Stimulated activated naive CD4-positive, alpha-beta T cell (primary cell): ENCODE results near the gene TUBAL3.
A peak's percentile ranks its signal among the peaks of the same experiment; 100 is the strongest.

ENCODE experiments used
- DNase-seq, 6 experiments: peaks; one replicate each; lab custom pipeline; 2025; lab: John Stamatoyannopoulos, UW

TUBAL3 gene

GRCh38 chr10:5404208-5405041, at the start of gene TUBAL3:
Gene TUBAL3 (minus strand): TSS chr10:5404828. CDS start chr10:5404792, 36 bp downstream.
- DNase-seq, result no peak

GRCh38 chr10:5453749-5454489, 49.3 kb upstream of the TUBAL3 start:
- no peak for DNase-seq

DNA sequence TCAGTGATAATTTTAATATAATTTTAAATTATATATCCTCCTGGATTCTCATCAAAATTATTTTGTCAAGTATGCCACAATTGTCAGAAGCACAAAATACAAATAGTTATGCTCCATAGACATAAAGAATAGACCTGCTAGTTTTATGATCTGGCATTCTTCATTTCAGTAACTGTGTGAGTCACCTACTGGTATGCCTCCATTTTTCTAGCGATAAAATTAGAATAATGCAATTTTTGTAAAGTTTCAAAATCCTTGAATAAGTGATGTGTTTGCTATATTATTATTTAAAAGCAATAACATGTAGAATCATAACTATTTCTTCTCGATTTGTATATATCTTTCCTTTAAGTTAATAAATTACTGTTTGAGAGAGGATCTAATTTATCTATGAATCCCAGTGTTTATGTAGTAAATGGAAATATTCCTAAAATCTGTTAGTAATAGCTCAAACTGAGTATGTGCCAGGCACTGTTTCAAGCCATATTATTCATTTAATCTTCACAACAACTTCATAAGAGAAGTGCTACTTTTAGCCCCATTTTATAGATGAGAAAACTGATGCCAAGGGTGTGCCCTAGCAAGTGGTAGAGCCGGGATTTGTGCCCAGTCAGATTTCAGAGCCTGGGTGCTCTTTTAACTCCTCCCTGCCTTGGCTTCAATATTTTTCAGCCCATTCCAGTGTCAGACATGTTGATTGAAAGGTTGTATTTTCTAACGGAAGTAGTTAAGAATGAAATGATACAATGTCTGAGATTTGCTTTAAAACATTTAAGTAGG, 46.2 kb upstream of the TUBAL3 start:
- DNase-seq, result no peak

DNA sequence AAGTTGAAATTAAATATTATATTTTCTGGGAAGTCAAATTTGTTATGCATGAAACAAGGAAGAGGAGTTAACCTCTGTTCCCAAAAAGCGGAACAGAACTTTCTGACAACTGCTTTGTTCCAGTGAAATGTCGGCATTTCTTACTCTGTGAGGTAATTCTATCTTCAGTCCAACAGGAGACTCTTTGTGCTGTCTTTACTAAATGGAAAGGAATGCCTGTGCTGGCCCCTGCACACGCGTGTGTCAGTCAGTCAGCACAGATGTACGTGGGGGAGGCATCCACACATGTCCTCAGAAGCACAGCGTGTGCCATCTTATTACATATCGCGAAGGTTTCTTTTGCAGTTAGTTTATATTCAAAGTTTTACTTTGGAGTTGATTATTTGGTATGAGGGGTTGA, 45.2 kb upstream of the TUBAL3 start:
- no peak for DNase-seq

DNA sequence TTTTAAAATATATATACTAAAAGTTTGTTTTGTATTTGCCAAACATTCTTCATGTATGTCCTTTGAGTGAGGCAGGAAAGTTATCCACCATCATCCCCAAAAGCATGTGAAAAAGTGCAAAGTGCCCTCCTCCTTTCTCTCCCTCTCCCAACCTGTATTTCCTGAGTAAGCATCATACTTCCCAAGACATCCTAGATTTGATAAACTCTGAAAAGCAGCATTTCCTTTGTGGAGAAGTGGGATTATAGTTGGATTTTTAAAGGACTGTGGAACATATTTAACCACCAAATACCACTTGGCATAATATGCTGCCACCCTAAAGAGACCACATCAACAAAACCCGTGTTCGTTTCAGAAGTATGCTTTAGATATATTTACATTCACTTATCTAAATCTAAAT, 44.6 kb upstream of the TUBAL3 start:
- no peak for DNase-seq

- DNase-seq, result no peak
These were observed 43.8 kb upstream of the TUBAL3 start for GRCh38 chr10:5448333-5449001.

DNA sequence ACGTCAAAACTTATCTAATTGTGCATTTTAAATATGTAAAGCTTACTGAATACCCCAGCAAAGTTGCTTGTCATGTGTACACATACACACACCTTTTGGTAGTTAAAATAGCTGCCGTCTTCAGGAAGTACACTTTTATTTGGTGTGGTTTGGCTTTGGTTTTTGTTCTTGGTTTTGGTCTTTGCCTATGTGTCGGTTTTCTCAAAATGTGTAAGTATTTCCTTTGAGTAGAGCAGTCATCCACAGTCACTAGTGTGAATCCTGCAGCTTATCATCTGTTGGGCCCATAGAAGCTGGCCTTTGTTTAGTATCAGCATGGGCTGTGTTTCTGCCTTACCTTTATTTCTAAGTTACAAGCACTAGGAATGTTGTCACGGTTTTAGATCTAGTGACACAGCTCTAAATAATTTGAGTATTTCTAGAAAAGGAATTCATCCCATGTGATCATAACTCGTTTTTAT, 43.0 kb upstream of the TUBAL3 start:
- peak in 3 of 6 experiments; percentile 69 to 74 (median 73) for DNase-seq

GRCh38 chr10:5447056-5447455, 42.4 kb upstream of the TUBAL3 start:
- DNase-seq, result peak in 2 of 6 experiments; percentile 27 to 28

DNA sequence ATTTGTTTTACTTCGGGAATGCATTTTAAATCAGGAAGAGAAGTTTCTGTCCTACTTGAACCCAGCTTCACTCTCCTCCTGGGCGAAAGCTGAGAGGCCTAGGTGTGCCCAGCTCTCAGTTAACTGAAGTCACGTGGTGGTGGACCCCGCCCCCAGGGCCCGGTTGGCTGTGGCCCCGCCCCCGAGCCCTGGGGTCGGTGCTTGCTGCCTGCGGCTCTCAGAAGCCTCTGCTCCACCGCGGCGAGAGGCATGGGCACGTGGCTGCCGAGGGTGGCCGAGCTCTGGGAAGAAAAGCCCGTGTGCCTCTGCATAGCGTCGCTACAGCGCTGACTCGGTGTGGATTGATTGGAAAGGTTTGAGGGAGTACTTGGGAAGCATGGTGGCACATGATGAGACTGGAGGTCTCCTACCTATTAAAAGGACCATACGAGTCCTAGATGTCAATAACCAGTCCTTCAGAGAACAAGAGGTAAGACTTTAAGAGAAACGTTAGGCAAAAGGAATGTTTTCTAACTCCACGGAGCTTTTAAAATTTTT, 41.8 kb upstream of the TUBAL3 start:
- peak; percentile 68 to 88 (median 82) for DNase-seq

- no peak for DNase-seq
These were observed 40.4 kb upstream of the TUBAL3 start for GRCh38 chr10:5445006-5445405.

DNA sequence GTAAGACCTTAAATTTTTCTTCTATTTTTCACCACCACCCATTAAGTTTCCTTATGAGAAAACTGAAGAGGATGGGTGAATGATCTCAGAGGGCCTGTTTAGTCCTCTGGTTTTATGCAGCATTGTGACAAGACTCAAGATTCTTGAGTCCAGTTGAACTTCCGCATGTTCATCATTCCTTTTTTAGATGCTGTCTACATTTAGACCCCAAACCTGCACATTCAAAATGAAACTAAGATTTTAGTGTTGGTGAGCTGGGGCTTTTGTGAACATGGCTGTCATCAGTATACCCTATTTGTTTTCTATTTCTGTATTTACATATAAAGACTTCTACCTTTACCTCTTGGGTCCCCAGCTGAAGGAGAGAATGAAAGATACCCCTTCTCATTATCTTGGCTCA, 38.8 kb upstream of the TUBAL3 start:
- DNase-seq, result no peak

DNA sequence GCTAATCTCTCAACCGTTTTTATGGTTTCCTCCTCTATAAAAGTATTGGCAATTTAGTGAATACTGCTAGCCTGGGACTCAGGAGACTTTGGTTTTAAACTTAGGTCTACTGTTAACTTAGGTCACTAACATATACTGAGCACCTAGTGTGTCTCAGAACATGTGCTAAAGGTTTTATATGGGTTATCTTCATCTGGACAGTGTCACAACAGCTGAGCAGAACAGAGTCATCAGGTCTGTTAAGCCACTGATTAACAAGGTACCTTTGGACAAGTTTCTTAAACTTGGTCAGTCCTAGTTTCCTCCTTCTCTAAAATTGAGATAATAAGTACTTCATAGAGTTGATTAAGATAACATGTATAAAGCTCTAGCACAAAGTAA, 38.4 kb upstream of the TUBAL3 start:
- no peak for DNase-seq

- peak in 3 of 6 experiments; percentile 17 to 76 (median 62) for DNase-seq
These were observed 37.7 kb upstream of the TUBAL3 start for GRCh38 chr10:5442065-5442989.

DNA sequence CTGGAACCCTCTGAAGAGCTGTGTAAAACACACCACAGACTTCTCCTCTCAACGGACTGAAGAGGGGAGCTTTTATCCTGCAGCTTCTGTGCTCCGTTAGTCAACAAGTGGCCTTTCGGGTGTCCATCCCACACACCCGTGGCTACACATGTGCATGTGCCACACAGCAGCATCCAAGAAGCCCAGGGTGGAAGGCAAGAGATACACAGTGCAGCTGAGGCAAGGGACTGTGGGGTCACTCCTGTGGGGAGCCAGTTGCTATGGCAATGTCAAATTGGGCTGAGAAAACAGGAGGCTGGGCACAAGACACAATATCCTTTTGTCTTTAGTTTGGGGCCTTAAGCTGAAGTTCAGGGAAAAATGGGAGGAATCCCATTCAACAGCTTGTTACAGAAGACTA, 36.5 kb upstream of the TUBAL3 start:
- no peak for DNase-seq

GRCh38 chr10:5440206-5440605, 35.6 kb upstream of the TUBAL3 start:
- no peak for DNase-seq

DNA sequence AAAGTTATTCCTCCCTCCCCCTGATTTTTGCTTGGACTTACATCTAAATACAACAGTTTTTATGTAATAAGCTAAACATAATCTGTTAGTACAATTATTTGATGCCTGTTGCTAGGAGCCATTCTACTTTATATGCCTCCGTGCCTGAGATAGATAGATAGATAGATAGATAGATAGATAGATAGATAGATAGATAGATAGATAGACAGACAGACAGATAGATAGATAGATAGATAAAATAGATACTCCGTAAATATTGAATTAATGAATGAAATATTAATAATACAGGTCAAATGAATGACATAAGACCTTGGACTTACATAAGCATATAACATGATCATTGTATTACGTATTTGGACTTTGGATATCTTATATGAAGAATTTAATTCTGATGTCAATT, 30.7 kb upstream of the TUBAL3 start:
- no peak for DNase-seq

- DNase-seq, result peak in 3 of 6 experiments; percentile 7 to 50 (median 41)
These were observed 29.6 kb upstream of the TUBAL3 start for GRCh38 chr10:5434017-5434753.

GRCh38 chr10:5433182-5433581, 28.6 kb upstream of the TUBAL3 start:
- no peak for DNase-seq

GRCh38 chr10:5428133-5428532, 23.5 kb upstream of the TUBAL3 start:
- no peak for DNase-seq

DNA sequence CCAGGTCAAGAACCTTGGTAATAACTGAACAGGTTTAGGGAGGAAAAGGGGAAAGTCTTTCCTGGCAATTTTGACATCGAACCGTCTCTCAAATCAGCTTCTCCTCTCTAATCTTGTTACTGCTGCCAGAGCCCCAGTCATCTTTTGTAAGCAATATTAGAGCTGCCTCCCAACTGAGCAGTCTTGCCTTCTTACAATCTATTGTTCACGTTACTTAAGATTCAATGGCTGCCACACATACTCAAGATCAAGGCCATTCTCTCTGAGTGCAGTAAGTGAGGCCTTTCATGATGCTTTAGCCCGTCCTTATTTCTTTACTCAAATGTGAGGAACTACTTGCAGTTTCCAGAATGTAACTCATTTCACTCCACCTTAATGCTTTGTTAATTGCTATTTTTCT, 20.1 kb upstream of the TUBAL3 start:
- DNase-seq, result no peak
